ENCODE measurements around the gene KCNJ12. TPM values are rescaled to one million over a fixed set of nuclear protein-coding genes. Genes with fewer than 3 reads are reported as not detected.
"Not testable (repeated sequence)": the region's sequence is repeated elsewhere in the genome, so short reads cannot be mapped to it uniquely, and the experiment has no call there.

KCNJ12 gene
- total RNA-seq, 1 donor from 2014 or later, result 0.10 TPM

- H3K36me3 Mint-ChIP-seq (ENCODE audit: insufficient read depth); H3K9me3 Mint-ChIP-seq (ENCODE audit: low read depth); H3K4me3 Mint-ChIP-seq (ENCODE audit: low read depth); H3K27me3 Mint-ChIP-seq; H3K27ac Mint-ChIP-seq; H3K4me1 Mint-ChIP-seq (ENCODE audit: low read depth); DNase-seq (ENCODE audit: low spot score, unreplicated experiment): not testable (repeated sequence)
Observed at GRCh38 chr17:21341279-21341678, 34.9 kb upstream of the KCNJ12 start.

GRCh38 chr17:21341925-21342540, 34.1 kb upstream of the KCNJ12 start:
- not testable (repeated sequence) for H3K27me3 Mint-ChIP-seq; H3K4me1 Mint-ChIP-seq (ENCODE audit: low read depth); H3K9me3 Mint-ChIP-seq (ENCODE audit: low read depth); H3K4me3 Mint-ChIP-seq (ENCODE audit: low read depth); H3K36me3 Mint-ChIP-seq (ENCODE audit: insufficient read depth); H3K27ac Mint-ChIP-seq; DNase-seq (ENCODE audit: low spot score, unreplicated experiment)

- not testable (repeated sequence) for H3K9me3 Mint-ChIP-seq (ENCODE audit: low read depth)
Observed at GRCh38 chr17:21343061-21343949, 32.9 kb upstream of the KCNJ12 start.

DNA sequence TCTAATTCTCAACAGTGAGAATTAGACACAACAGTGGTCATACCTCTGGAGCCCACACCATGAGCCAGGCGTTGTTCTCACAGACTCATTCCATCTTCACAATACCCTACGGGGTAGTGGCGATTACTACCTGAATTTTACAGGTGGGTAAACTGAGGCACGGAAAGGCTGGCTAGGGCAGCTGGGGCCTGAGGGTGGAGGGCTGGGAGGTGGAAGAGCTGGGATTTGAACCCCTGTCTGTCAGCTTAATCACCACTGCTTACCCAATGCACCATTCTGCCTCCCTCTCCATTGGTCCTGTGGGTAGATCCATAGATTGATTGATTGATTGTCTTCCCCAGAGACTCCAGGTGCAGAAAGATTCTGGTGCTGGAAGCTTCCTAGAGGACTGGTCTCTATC, 31.4 kb upstream of the KCNJ12 start:
- H3K36me3 Mint-ChIP-seq (ENCODE audit: insufficient read depth); DNase-seq (ENCODE audit: low spot score, unreplicated experiment); H3K9me3 Mint-ChIP-seq (ENCODE audit: low read depth); H3K4me1 Mint-ChIP-seq (ENCODE audit: low read depth); H3K4me3 Mint-ChIP-seq (ENCODE audit: low read depth); H3K27me3 Mint-ChIP-seq; H3K27ac Mint-ChIP-seq: not testable (repeated sequence)

More at GRCh38 chr17:21343061-21343949, 32.9 kb upstream of the KCNJ12 start:
- H3K27me3 Mint-ChIP-seq; H3K27ac Mint-ChIP-seq; H3K4me1 Mint-ChIP-seq (ENCODE audit: low read depth); H3K4me3 Mint-ChIP-seq (ENCODE audit: low read depth); H3K36me3 Mint-ChIP-seq (ENCODE audit: insufficient read depth); DNase-seq (ENCODE audit: low spot score, unreplicated experiment): not testable (repeated sequence)

DNA sequence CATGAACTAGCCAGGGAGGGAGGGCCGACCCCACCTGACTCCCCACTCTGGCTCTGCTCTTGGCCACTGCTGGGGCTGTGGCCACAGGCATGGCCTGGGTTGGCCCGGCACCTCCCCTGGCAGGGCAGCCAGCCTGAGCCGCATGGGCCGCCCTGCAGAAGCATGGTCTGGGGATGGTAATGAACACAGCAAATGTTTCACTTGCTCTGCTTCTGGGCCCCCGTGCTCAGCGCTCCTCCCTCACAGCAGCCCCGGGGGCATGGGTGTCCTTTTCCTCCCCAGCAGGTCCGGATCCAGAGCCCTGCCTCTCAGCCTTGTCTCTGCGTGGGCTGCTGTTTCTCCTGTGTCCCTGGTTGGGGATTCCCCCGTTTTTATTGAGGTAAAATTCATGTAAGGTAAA, 30.9 kb upstream of the KCNJ12 start:
- Mint-ChIP-seq H3K27me3 (no peaks in the 10 kb centered on the region), H3K4me3 (ENCODE audit: low read depth) (no peak overlapping the region), H3K4me1 (ENCODE audit: low read depth) (no peaks in the 10 kb centered on the region), H3K27ac (no peak overlapping the region), H3K36me3 (ENCODE audit: insufficient read depth) (no peaks in the 10 kb centered on the region), H3K9me3 (ENCODE audit: low read depth) (no peaks in the 10 kb centered on the region)
- DNase-seq (ENCODE audit: low spot score, unreplicated experiment), result no peak
- TF ChIP-seq, protein P1, sequence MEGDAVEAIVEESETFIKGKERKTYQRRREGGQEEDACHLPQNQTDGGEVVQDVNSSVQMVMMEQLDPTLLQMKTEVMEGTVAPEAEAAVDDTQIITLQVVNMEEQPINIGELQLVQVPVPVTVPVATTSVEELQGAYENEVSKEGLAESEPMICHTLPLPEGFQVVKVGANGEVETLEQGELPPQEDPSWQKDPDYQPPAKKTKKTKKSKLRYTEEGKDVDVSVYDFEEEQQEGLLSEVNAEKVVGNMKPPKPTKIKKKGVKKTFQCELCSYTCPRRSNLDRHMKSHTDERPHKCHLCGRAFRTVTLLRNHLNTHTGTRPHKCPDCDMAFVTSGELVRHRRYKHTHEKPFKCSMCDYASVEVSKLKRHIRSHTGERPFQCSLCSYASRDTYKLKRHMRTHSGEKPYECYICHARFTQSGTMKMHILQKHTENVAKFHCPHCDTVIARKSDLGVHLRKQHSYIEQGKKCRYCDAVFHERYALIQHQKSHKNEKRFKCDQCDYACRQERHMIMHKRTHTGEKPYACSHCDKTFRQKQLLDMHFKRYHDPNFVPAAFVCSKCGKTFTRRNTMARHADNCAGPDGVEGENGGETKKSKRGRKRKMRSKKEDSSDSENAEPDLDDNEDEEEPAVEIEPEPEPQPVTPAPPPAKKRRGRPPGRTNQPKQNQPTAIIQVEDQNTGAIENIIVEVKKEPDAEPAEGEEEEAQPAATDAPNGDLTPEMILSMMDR (IDR thresholded peaks at IDR 0.05; ENCODE audit: unreplicated experiment), result no peak

DNA sequence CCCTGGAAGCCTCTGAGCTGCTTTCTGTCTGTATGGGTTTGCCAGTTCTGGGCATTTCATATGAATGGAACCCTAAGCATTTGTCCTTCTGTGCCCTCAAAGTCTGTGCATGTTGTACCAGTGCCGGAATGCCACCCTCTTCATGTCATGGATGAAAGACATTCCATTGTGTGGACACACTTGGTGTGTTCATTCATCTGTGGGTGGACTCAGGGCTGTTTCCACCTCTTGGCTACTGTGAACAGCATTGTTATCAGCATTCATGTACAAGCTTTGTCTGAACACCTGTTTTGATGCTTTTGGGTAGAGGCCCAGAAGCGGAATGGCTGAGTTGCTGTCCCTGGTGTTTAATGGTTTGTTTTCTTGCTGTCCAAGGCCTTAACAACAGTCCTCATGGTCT, 30.1 kb upstream of the KCNJ12 start:
- H3K4me1 Mint-ChIP-seq (ENCODE audit: low read depth); H3K27ac Mint-ChIP-seq; DNase-seq (ENCODE audit: low spot score, unreplicated experiment); H3K9me3 Mint-ChIP-seq (ENCODE audit: low read depth); H3K27me3 Mint-ChIP-seq; H3K36me3 Mint-ChIP-seq (ENCODE audit: insufficient read depth); H3K4me3 Mint-ChIP-seq (ENCODE audit: low read depth): not testable (repeated sequence)

GRCh38 chr17:21346651-21347250, 29.4 kb upstream of the KCNJ12 start:
- H3K4me3 Mint-ChIP-seq (ENCODE audit: low read depth); H3K27me3 Mint-ChIP-seq; H3K9me3 Mint-ChIP-seq (ENCODE audit: low read depth); H3K27ac Mint-ChIP-seq; H3K36me3 Mint-ChIP-seq (ENCODE audit: insufficient read depth); H3K4me1 Mint-ChIP-seq (ENCODE audit: low read depth); DNase-seq (ENCODE audit: low spot score, unreplicated experiment): not testable (repeated sequence)

DNA sequence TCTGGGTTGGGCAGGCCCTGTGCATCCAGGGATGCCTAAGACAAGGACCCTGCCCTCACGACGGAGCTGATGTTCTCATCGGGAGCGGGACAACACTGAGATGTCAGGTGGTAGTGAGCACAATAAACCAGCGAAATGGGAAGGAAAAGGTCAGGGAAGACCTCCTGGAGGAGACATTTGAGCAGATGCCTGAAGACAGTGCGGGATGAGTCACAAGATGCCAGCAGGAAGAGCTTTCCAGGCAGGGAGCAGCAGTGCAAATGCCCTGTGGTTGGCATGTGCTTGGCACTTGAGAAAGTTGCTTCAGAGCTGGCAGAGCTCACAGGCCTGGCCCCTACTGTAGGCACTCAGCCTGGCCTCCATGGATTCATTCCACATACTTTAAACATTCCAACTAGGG, 28.5 kb upstream of the KCNJ12 start:
- not testable (repeated sequence) for DNase-seq (ENCODE audit: low spot score, unreplicated experiment); H3K4me3 Mint-ChIP-seq (ENCODE audit: low read depth); H3K4me1 Mint-ChIP-seq (ENCODE audit: low read depth); H3K27me3 Mint-ChIP-seq; H3K36me3 Mint-ChIP-seq (ENCODE audit: insufficient read depth); H3K9me3 Mint-ChIP-seq (ENCODE audit: low read depth); H3K27ac Mint-ChIP-seq

DNA sequence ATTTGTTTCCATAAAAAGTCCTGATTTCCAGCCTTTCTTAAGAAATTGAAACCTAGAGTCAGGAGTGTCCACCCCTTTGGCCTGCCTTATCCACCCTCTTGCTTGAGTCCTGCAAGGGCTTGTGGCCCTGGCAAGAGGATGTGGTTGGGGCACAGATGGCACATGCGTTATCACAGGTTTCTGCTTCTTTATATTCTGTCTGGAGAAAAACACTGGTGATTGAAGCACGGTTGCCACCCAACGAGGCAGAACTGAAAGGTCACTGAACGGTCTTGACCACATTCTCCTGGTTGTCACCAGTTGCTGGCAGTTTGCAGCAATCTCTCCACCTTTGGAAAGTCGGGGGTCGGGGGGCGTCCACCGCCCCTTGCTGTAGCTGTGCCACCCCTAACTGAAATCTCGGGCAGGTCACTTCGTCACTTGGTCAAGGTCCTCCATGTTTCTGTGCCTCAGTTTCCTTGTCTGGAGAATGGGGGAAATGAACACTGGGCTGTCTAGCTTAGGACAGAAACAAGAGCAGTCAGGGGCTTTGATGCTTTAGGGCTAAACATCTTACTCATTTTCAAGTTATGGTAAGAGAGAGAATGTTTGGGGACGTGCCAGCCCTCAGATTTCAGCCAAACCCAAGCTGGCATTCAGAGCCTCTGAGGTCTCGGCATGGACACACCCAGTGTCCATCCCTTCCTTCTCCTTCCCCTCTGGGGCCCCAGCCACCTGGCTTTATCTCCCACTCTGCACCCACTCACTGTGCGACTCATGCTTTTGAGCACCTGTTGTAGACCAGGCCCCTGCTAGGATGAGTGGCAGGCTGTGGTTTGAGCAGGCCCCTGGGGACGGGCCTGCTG, 27.9 kb upstream of the KCNJ12 start:
- H3K9me3 Mint-ChIP-seq (ENCODE audit: low read depth); H3K4me3 Mint-ChIP-seq (ENCODE audit: low read depth); H3K4me1 Mint-ChIP-seq (ENCODE audit: low read depth); H3K27ac Mint-ChIP-seq; H3K36me3 Mint-ChIP-seq (ENCODE audit: insufficient read depth); H3K27me3 Mint-ChIP-seq; DNase-seq (ENCODE audit: low spot score, unreplicated experiment): not testable (repeated sequence)

GRCh38 chr17:21348926-21349261, 27.3 kb upstream of the KCNJ12 start:
- not testable (repeated sequence) for H3K36me3 Mint-ChIP-seq (ENCODE audit: insufficient read depth); H3K27ac Mint-ChIP-seq; H3K4me1 Mint-ChIP-seq (ENCODE audit: low read depth); H3K4me3 Mint-ChIP-seq (ENCODE audit: low read depth); H3K27me3 Mint-ChIP-seq; H3K9me3 Mint-ChIP-seq (ENCODE audit: low read depth); DNase-seq (ENCODE audit: low spot score, unreplicated experiment)

DNA sequence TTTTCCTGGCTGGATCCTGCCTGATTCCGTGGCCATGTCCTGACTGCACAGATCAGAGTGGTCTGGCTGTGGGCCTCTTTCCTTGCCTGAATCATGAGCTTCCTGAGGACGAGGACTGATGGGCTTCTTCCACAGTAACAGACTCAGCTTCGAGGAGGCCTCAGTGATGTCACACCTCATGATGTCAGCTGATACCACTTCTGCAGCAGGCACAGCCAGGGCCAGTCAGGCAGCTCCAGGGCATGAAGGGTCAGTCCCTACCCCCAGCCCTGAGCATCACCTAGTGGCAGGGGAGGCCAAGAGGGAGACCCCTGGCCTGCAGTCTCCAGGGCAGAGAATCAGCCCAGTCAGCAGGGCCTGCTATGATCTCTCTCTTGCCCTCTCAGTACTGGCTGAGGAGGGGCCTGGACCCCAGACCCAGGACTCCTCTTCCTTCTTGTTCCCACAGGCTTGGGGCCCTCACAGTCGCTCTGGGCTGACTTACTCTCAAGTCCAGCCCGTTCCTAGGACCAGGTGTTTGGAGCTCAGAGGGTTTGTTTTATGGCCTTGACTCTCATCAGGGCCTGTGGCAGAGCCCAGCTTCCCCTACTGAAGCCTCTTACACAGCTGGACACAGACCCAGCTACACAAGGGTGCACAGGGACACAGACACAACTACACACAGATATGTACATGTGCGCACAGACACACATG, 26.7 kb upstream of the KCNJ12 start:
- not testable (repeated sequence) for H3K9me3 Mint-ChIP-seq (ENCODE audit: low read depth)

More for the DNA sequence above, 26.7 kb upstream of the KCNJ12 start:
- not testable (repeated sequence) for H3K4me3 Mint-ChIP-seq (ENCODE audit: low read depth); DNase-seq (ENCODE audit: low spot score, unreplicated experiment); H3K4me1 Mint-ChIP-seq (ENCODE audit: low read depth); H3K36me3 Mint-ChIP-seq (ENCODE audit: insufficient read depth); H3K27ac Mint-ChIP-seq
- H3K27me3 Mint-ChIP-seq, result peaks cover 12% of the 10 kb centered on the region
